Liver (tissue), 3 donors: Measurements from ENCODE around the gene TAF5L.

Experiments
- CTCF ChIP-seq: fragments of 150-350 bp; IDR thresholded peaks from 2 replicates; pipeline ENCODE4 v1.5.1; 2017; ENCODE audit warnings: improper control_type of control experiment, low read depth, low read length; ENCODE audit not compliant: missing input control
- GABPA ChIP-seq, 2 donors: IDR thresholded peaks in 1 of 2; conservative IDR thresholded peaks in 1 of 2; 2 replicates each; pipeline ENCODE4 v1.6.1; 2016; ENCODE audit warnings: antibody characterized with exemption in 2 of 2, mild to moderate bottlenecking in 1 of 2, moderate library complexity in 1 of 2
- JUND ChIP-seq, 2 donors: IDR thresholded peaks; 2 replicates each; pipeline ENCODE4 v1.6.1; 2016; ENCODE audit warnings: antibody characterized with exemption in 2 of 2
- donor health status: healthy.
- donor health status: healthy.

DNA sequence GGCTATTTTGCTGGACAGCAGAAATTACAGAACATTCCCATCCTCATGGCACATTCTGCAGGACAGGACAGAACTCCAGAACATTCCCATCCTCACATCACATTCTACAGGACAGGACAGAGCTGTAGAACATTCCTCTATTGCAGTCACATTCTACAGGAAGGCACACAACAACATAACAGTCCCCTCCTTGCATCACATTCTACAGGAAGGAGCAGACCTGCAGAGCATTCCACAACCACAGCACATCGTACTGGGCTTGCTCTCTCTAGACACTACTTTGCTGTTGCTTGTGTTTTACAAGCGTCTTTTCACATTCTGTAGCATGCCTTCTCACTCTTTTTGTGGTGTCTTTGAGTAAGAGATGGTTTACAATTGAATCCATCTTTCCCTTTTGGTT, 40.6 kb downstream of the TAF5L start:
- TF ChIP-seq JUND (IDR thresholded peaks at IDR 0.05) (no peak), GABPA (IDR thresholded peaks at IDR 0.05 in 1 of 2, conservative IDR thresholded peaks at IDR 0.05 in 1 of 2) (no peak), CTCF (no peak)
